IMR-90 (cell line): ENCODE measurements around the gene ZBTB4. TPM values are rescaled to one million over a fixed set of nuclear protein-coding genes. Genes with fewer than 3 reads are reported as not detected.

Experiments used
- ATAC-seq: fragments of 200-7000 bp; cut with Tn5 transposase; 2 replicates; pipeline ENCODE4 v1.9.1; 2020; ENCODE audit warnings: low read depth, mild to moderate bottlenecking, moderate library complexity
- BruUV-seq: library from RNA; stranded (reverse); fragments of 400-500 nt; replicated peaks from 2 replicates; lab custom pipeline; 2021; lab: Mats Ljungman, UMichigan
- CTCF ChIA-PET: fragments of 300-600 bp; formaldehyde crosslinking; extraction: SDS; loops from one replicate; lab custom pipeline; 2021; ENCODE audit warnings: antibody characterized with exemption; lab: Yijun Ruan, JAX
- POLR2A ChIA-PET: fragments of 300-600 bp; sonication (Branson Sonifier 250); formaldehyde crosslinking; loops from one replicate; lab custom pipeline; 2022; ENCODE audit warnings: antibody characterized with exemption; ENCODE audit not compliant: unreplicated experiment; lab: Charles Lee
- DNase-seq: peaks from one replicate; pipeline ENCODE4 v3.0.0; 2013
- H2AFZ ChIP-seq: replicated peaks from 2 replicates; pipeline ENCODE3; 2013; ENCODE audit warnings: low read length, mild to moderate bottlenecking; ENCODE audit not compliant: poor library complexity
- H2AK5ac ChIP-seq: 2 replicates; pipeline ENCODE4 v1.6.1; 2013; ENCODE audit warnings: low read depth, low read length, inconsistent platforms
- H2AK9ac ChIP-seq: replicated peaks from 2 replicates; pipeline ENCODE3; 2013; ENCODE audit warnings: mild to moderate bottlenecking, low read depth, low read length, moderate library complexity; ENCODE audit not compliant: poor library complexity
- H2BK120ac ChIP-seq: 2 replicates; pipeline ENCODE4 v1.6.1; 2013; ENCODE audit warnings: low read depth, low read length, inconsistent platforms
- H2BK15ac ChIP-seq: 3 replicates; pipeline ENCODE4 v1.6.1; 2013; ENCODE audit warnings: low read depth, low read length, inconsistent platforms
- H2BK20ac ChIP-seq: 2 replicates; pipeline ENCODE4 v1.6.1; 2013; ENCODE audit warnings: low read depth, mild to moderate bottlenecking, inconsistent platforms, low read length, moderate library complexity
- H2BK5ac ChIP-seq: 2 replicates; pipeline ENCODE4 v1.6.1; 2013; ENCODE audit warnings: mild to moderate bottlenecking, low read depth, low read length, inconsistent platforms; ENCODE audit not compliant: poor library complexity, severe bottlenecking
- H3K14ac ChIP-seq: replicated peaks from 2 replicates; pipeline ENCODE4 v1.6.1; 2013; ENCODE audit warnings: low read depth, low read length, inconsistent platforms
- H3K18ac ChIP-seq: 2 replicates; pipeline ENCODE4 v1.6.1; 2013; ENCODE audit warnings: low read depth, low read length, control low read depth
- H3K23ac ChIP-seq: 2 replicates; pipeline ENCODE4 v1.6.1; 2013; ENCODE audit warnings: low read depth, low read length, inconsistent platforms
- H3K27ac ChIP-seq: 2 replicates; pipeline ENCODE4 v1.5.1; 2013; ENCODE audit warnings: mild to moderate bottlenecking, control low read depth, low read length; ENCODE audit not compliant: insufficient read depth
- H3K27me3 ChIP-seq: 2 replicates; pipeline ENCODE4 v1.6.1; 2013; ENCODE audit warnings: low read length; ENCODE audit not compliant: control insufficient read depth, insufficient read depth
- H3K36me3 ChIP-seq: 2 replicates; pipeline ENCODE4 v1.6.1; 2013; ENCODE audit warnings: low read length, mixed read lengths; ENCODE audit not compliant: control insufficient read depth, insufficient read depth
- H3K4ac ChIP-seq: 2 replicates; pipeline ENCODE4 v1.6.1; 2013; ENCODE audit warnings: low read depth, low read length, inconsistent platforms
- H3K4me1 ChIP-seq: 2 replicates; pipeline ENCODE4 v1.6.1; 2013; ENCODE audit warnings: low read length, mixed read lengths; ENCODE audit not compliant: control insufficient read depth, insufficient read depth
- H3K4me2 ChIP-seq: 2 replicates; pipeline ENCODE4 v1.6.1; 2013; ENCODE audit warnings: low read depth, mild to moderate bottlenecking, control low read depth, low read length, moderate library complexity
- H3K4me3 ChIP-seq: 2 replicates; pipeline ENCODE4 v1.5.1; 2013; ENCODE audit warnings: low read depth, mild to moderate bottlenecking, control low read depth, low read length, moderate library complexity; ENCODE audit not compliant: insufficient read depth
- H3K56ac ChIP-seq: 2 replicates; pipeline ENCODE4 v1.6.1; 2013; ENCODE audit warnings: low read length, inconsistent platforms; ENCODE audit not compliant: insufficient read depth; ENCODE audit errors: extremely low read depth
- H3K79me1 ChIP-seq, 2 experiments: 2 replicates each; pipeline ENCODE4 v1.6.1; 2013; ENCODE audit warnings: low read length in 2 of 2, inconsistent platforms in 1 of 2, low read depth in 1 of 2
- H3K9ac ChIP-seq: 2 replicates; pipeline ENCODE4 v1.6.1; 2013; ENCODE audit warnings: low read depth, low read length, control low read depth
- H3K9me1 ChIP-seq: 2 replicates; pipeline ENCODE4 v1.6.1; 2013; ENCODE audit warnings: low read length, inconsistent platforms; ENCODE audit not compliant: insufficient read depth
- H3K9me3 ChIP-seq: 2 replicates; pipeline ENCODE4 v1.6.1; 2013; ENCODE audit warnings: low read length; ENCODE audit not compliant: control insufficient read depth, insufficient read depth
- H4K20me1 ChIP-seq: 2 replicates; pipeline ENCODE4 v1.6.1; 2013; ENCODE audit warnings: low read length, inconsistent platforms; ENCODE audit not compliant: insufficient read depth
- H4K5ac ChIP-seq: 2 replicates; pipeline ENCODE4 v1.6.1; 2013; ENCODE audit warnings: mild to moderate bottlenecking, low read depth, low read length, control low read depth
- H4K8ac ChIP-seq, 2 experiments: 2 replicates each; pipeline ENCODE4 v1.6.1; 2013; ENCODE audit warnings: low read depth in 2 of 2, low read length in 2 of 2, control low read depth in 1 of 2, inconsistent platforms in 1 of 2
- H4K91ac ChIP-seq: 2 replicates; pipeline ENCODE4 v1.6.1; 2013; ENCODE audit warnings: low read depth, low read length, inconsistent platforms; ENCODE audit not compliant: insufficient read depth
- BHLHE40 ChIP-seq: fragments of 150-350 bp; IDR thresholded peaks from 2 replicates; pipeline ENCODE4 v1.6.1; 2016; ENCODE audit warnings: mild to moderate bottlenecking, low read depth, low read length
- CEBPB ChIP-seq: IDR thresholded peaks from 2 replicates; pipeline ENCODE4 v1.6.1; 2012; ENCODE audit warnings: low read depth, low read length, improper control_type of control experiment
- MAFK ChIP-seq: IDR thresholded peaks from 2 replicates; pipeline ENCODE4 v1.6.1; 2012; ENCODE audit warnings: low read depth, low read length, improper control_type of control experiment
- MXI1 ChIP-seq: IDR thresholded peaks from 2 replicates; pipeline ENCODE4 v1.6.1; 2012; ENCODE audit warnings: low read depth, mild to moderate bottlenecking, low read length, moderate library complexity, borderline replicate concordance
- NFE2L2 ChIP-seq: fragments of 150-350 bp; IDR thresholded peaks from 2 replicates; pipeline ENCODE4 v1.6.1; 2016; ENCODE audit warnings: low read depth, mild to moderate bottlenecking, low read length
- POLR2A ChIP-seq: IDR thresholded peaks from 2 replicates; pipeline ENCODE4 v1.6.1; 2012; ENCODE audit warnings: mild to moderate bottlenecking, low read depth, low read length
- RAD21 ChIP-seq: IDR thresholded peaks from 2 replicates; pipeline ENCODE4 v1.6.1; 2012; ENCODE audit warnings: low read length, improper control_type of control experiment
- RCOR1 ChIP-seq: IDR thresholded peaks from 2 replicates; pipeline ENCODE4 v1.6.1; 2012; ENCODE audit warnings: mild to moderate bottlenecking, low read length, improper control_type of control experiment; ENCODE audit not compliant: insufficient replicate concordance
- RFX5 ChIP-seq: IDR thresholded peaks from 2 replicates; pipeline ENCODE4 v1.8.0; 2012; ENCODE audit warnings: low read depth, mild to moderate bottlenecking, low read length, moderate library complexity
- SMC3 ChIP-seq: fragments of 150-350 bp; IDR thresholded peaks from 2 replicates; pipeline ENCODE4 v1.6.1; 2016; ENCODE audit warnings: low read depth, mild to moderate bottlenecking, antibody characterized with exemption, low read length, moderate library complexity
- WGBS, 2 experiments: methylation state at CpG; one replicate each; pipeline versions ENCODE4 v1.1.5 to v1.1.7; 2013; ENCODE audit warnings: missing lambda C conversion rate in 2 of 2; ENCODE audit not compliant: insufficient read length in 1 of 2; ENCODE audit errors: extremely low coverage in 2 of 2; 5-methylcytosine and 5-hydroxymethylcytosine counted together
- dilution Hi-C: fragments of 300-500 bp; cut with HindIII; formaldehyde crosslinking; loops from one replicate; pipeline ENCODE4 v1.14.3; 2018; ENCODE audit warnings: low sequenced_read_pairs; ENCODE audit not compliant: unreplicated experiment
- in situ Hi-C: fragments of 300-500 bp; cut with MboI; formaldehyde crosslinking; loops from 3 replicates; pipeline ENCODE4 v1.14.3; 2019; ENCODE audit warnings: low sequenced_read_pairs, inconsistent platforms, mixed read lengths
- intact Hi-C: fragments of 100-400 bp; cut with micrococcal nuclease; formaldehyde crosslinking; loops from 2 replicates; pipeline ENCODE4 v1.10.0; 2022
- polyA plus RNA-seq, 3 experiments: library from polyadenylated mRNA; depleted of rRNA; stranded (reverse); fragments of >200 nt; gene quantifications; 2 replicates each; pipeline ENCODE4 v1.2.3, GENCODE V29; 2012; ENCODE audit warnings: low replicate concordance in 1 of 3
- total RNA-seq: library from RNA; depleted of rRNA; stranded (reverse); fragments of >200 nt; gene quantifications from 2 replicates; pipeline ENCODE4 v1.2.3, GENCODE V29; 2012
- TF ChIP-seq, protein P1 (sequence below): fragments of 150-350 bp; IDR thresholded peaks from 2 replicates; pipeline ENCODE4 v1.6.1; 2017; ENCODE audit warnings: mild to moderate bottlenecking, antibody characterized with exemption, low read length, low read depth
- TF ChIP-seq, protein P2 (sequence below): fragments of 150-350 bp; IDR thresholded peaks from 2 replicates; pipeline ENCODE4 v1.6.1; 2016; ENCODE audit warnings: low read depth, mild to moderate bottlenecking, low read length, moderate library complexity, borderline replicate concordance

Gene ZBTB4
- total and polyA plus RNA-seq, 2 of the 4 experiments (the other 2 are of a cell fraction), result 6.3 to 20.3 TPM

DNA sequence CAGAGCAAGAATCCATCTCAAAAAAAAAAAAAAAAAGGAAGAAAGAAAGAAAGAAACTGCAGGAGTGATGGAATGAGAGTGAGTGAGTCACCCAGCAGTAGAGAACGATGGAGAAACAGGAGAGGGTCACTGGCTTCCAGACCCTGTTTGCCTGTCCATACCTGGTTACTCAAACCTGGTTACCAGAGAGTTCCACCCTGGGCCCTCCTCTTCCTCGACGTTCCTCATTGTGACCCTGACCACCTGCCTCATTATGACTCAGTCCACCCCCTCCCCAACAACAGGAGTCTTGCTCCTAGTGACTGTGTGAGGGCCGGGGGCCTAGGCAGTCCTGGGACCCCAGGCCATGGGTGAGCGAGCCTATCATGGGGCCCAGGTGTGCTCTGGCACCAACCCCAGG lies 50.9 kb downstream of the ZBTB4 start, which contains the start of gene SPEM3:
SPEM3 (plus strand) TSS at position 301 of the 400 bp plus-strand sequence; CDS start at position 347, 46 bp downstream.
- Histone ChIP-seq H3K4ac (no peak within 1 kb of the TSS), H3K23ac (no peak within 1 kb of the TSS), H2BK20ac (no peak within 1 kb of the TSS), H3K18ac (no peak within 1 kb of the TSS), H3K9ac (no peak within 1 kb of the TSS), H2AK9ac (peak within 1 kb of the TSS; percentile 5), H4K5ac (no peak within 1 kb of the TSS), H2BK15ac (no peak within 1 kb of the TSS), H3K27me3 (peaks cover 2% of the 10 kb centered on the region; the same call in 1 of the 2 replicates), H3K79me1 (no peaks in the 10 kb centered on the region), H3K56ac (no peak within 1 kb of the TSS), H3K9me1 (0 out of 2 replicates have a peak, but pooled peaks cover 2% of the 10 kb centered on the region), H4K91ac (no peak within 1 kb of the TSS), H4K8ac (no peak within 1 kb of the TSS), H2AFZ (peak within 1 kb of the TSS; percentile 32), H3K9me3 (no peaks in the 10 kb centered on the region), H4K20me1 (no peaks in the 10 kb centered on the region), H3K27ac (no peak within 1 kb of the TSS), H2BK5ac (no peak within 1 kb of the TSS), H2BK120ac (no peak within 1 kb of the TSS), H3K4me1 (no peaks in the 10 kb centered on the region), H3K14ac (no peak within 1 kb of the TSS), H3K4me3 (no peak within 1 kb of the TSS), H3K4me2 (no peak within 1 kb of the TSS), H2AK5ac (no peak within 1 kb of the TSS), H3K36me3 (no peaks in the 10 kb centered on the region)
- CTCF ChIA-PET, result no interaction called here
- intact Hi-C loops, result no loop called here
- DNase-seq, result no peak
- TF ChIP-seq MAFK, result no peak
- TF ChIP-seq, protein P1, sequence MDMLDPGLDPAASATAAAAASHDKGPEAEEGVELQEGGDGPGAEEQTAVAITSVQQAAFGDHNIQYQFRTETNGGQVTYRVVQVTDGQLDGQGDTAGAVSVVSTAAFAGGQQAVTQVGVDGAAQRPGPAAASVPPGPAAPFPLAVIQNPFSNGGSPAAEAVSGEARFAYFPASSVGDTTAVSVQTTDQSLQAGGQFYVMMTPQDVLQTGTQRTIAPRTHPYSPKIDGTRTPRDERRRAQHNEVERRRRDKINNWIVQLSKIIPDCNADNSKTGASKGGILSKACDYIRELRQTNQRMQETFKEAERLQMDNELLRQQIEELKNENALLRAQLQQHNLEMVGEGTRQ, result no peak
- no peak for TF ChIP-seq CEBPB
- no peak for TF ChIP-seq RCOR1
- no peak for TF ChIP-seq NFE2L2
- no peak for TF ChIP-seq MXI1
- TF ChIP-seq RFX5, result no peak
- no peak for TF ChIP-seq POLR2A
- TF ChIP-seq, protein P2, sequence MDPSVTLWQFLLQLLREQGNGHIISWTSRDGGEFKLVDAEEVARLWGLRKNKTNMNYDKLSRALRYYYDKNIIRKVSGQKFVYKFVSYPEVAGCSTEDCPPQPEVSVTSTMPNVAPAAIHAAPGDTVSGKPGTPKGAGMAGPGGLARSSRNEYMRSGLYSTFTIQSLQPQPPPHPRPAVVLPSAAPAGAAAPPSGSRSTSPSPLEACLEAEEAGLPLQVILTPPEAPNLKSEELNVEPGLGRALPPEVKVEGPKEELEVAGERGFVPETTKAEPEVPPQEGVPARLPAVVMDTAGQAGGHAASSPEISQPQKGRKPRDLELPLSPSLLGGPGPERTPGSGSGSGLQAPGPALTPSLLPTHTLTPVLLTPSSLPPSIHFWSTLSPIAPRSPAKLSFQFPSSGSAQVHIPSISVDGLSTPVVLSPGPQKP, result no peak
- no peak for TF ChIP-seq BHLHE40
- no peak for TF ChIP-seq SMC3
- no peak for TF ChIP-seq RAD21
- POLR2A ChIA-PET, result no interaction called here
- WGBS, 2 experiments, result 53% methylated on average over 2 of the region's 5 CpGs; no CpG with 5 or more reads in 1 of the 2 experiments
- in situ Hi-C loops, result no loop called here
- no TSS peak for BruUV-seq
- no peak for ATAC-seq
- dilution Hi-C loops, result no loop called here
